ENCODE measurements around the gene PGAP2.
"Not testable (repeated sequence)": the region's sequence is repeated elsewhere in the genome, so short reads cannot be mapped to it uniquely, and the experiment has no call there.

Gene PGAP2

GRCh38 chr11:3854977-3855807 is 46.8 kb downstream of the PGAP2 start, which contains the start of gene STIM1:
TSS of gene STIM1 (plus strand) at chr11:3855664. CDS start at chr11:3856271, 607 bp downstream.
- peak; percentile 89 for DNase-seq (ENCODE audit: low read depth, low spot score)
- WGBS (ENCODE audit: insufficient coverage, insufficient read length): no CpG with 5 or more reads among the region's 87 CpGs
- Histone ChIP-seq H3K9me3 (ENCODE audit: control insufficient read depth, insufficient read depth, low read length) (no peaks in the 10 kb centered on the region), H3K27ac (ENCODE audit: low read length) (no peak within 1 kb of the TSS), H3K36me3 (ENCODE audit: control insufficient read depth, insufficient read depth, low read length) (no peaks in the 10 kb centered on the region), H3K27me3 (ENCODE audit: control insufficient read depth, insufficient read depth, low read length) (no peaks in the 10 kb centered on the region; the same call in 1 of the 2 replicates), H3K4me3 (ENCODE audit: low read length) (peak within 1 kb of the TSS; percentile 80), H3K4me1 (ENCODE audit: control insufficient read depth, insufficient read depth, low read length) (peaks cover 6% of the 10 kb centered on the region; the same call in 1 of the 2 replicates)

DNA sequence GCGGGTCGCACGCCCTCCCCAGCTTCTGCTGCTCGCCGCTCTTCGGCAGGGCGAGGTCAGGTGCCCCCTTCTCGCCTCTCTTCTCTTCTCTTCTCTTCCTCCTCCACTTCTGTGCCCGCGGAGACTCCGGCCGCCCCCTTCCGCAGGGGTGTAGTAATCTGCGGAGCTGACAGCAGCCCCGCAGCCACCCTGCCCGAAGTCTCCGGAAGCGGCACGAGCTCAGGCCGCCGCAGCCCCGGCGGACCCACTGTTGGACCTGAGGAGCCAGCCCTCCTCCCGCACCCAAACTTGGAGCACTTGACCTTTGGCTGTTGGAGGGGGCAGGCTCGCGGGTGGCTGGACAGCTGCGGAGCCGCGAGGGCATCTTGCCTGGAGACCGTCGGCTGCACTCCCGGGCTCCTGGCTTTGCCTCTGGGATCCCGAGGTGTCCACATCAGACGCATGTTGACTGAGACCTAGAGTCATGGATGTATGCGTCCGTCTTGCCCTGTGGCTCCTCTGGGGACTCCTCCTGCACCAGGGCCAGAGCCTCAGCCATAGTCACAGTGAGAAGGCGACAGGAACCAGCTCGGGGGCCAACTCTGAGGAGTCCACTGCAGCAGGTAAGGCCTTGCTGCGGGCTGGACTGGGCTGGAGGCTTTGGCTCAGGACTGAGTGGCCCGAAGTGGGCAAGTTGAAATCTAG is 47.6 kb downstream of the PGAP2 start:
- Histone ChIP-seq H3K4me3 (ENCODE audit: low read length) (peak overlapping the region; percentile 80; the same call in 1 of the 2 replicates), H3K27me3 (ENCODE audit: control insufficient read depth, insufficient read depth, low read length) (no peaks in the 10 kb centered on the region; the same call in 1 of the 2 replicates), H3K36me3 (ENCODE audit: control insufficient read depth, insufficient read depth, low read length) (no peaks in the 10 kb centered on the region), H3K9me3 (ENCODE audit: control insufficient read depth, insufficient read depth, low read length) (no peaks in the 10 kb centered on the region), H3K27ac (ENCODE audit: low read length) (no peak overlapping the region), H3K4me1 (ENCODE audit: control insufficient read depth, insufficient read depth, low read length) (peaks cover 6% of the 10 kb centered on the region; the same call in 1 of the 2 replicates)
- no peak for DNase-seq (ENCODE audit: low read depth, low spot score)
- no CpG with 5 or more reads among the region's 40 CpGs for WGBS (ENCODE audit: insufficient coverage, insufficient read length)

- no peaks in the 10 kb centered on the region for H3K36me3 ChIP-seq (ENCODE audit: control insufficient read depth, insufficient read depth, low read length)
- no peaks in the 10 kb centered on the region for H3K9me3 ChIP-seq (ENCODE audit: control insufficient read depth, insufficient read depth, low read length)
- H3K4me1 ChIP-seq (ENCODE audit: control insufficient read depth, insufficient read depth, low read length): peaks cover 6% of the 10 kb centered on the region; the same call in 1 of the 2 replicates
Observed at GRCh38 chr11:3856856-3857553, 48.6 kb downstream of the PGAP2 start.

DNA sequence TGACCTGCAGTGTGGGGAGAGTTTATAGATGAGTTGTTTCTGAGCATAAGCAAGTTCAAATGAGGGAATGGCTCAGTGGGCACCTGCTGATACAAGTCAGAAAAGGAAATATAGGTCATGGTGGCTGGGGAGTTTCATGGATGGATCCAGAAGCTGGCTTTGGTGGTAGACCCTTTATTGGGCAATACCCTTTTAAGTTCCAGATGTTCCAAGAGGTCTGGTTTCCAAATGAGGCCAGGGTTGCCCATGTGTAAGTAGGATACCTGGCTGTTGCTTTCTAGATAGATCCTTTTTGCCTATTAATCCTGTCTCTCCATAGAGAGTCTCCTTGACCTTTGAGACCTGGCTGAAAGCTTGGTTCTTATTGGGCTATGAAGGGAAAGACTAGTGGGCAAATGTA is 49.3 kb downstream of the PGAP2 start:
- Histone ChIP-seq H3K9me3 (ENCODE audit: control insufficient read depth, insufficient read depth, low read length) (no peaks in the 10 kb centered on the region), H3K36me3 (ENCODE audit: control insufficient read depth, insufficient read depth, low read length) (no peaks in the 10 kb centered on the region), H3K4me3 (ENCODE audit: low read length) (no peak overlapping the region), H3K4me1 (ENCODE audit: control insufficient read depth, insufficient read depth, low read length) (peaks cover 7% of the 10 kb centered on the region; the same call in 1 of the 2 replicates), H3K27ac (ENCODE audit: low read length) (no peak overlapping the region), H3K27me3 (ENCODE audit: control insufficient read depth, insufficient read depth, low read length) (no peaks in the 10 kb centered on the region; the same call in 1 of the 2 replicates)
- no peak for DNase-seq (ENCODE audit: low read depth, low spot score)

More at GRCh38 chr11:3856856-3857553, 48.6 kb downstream of the PGAP2 start:
- no peaks in the 10 kb centered on the region; the same call in 1 of the 2 replicates for H3K27me3 ChIP-seq (ENCODE audit: control insufficient read depth, insufficient read depth, low read length)
- H3K4me3 ChIP-seq (ENCODE audit: low read length): no peak overlapping the region
- H3K27ac ChIP-seq (ENCODE audit: low read length): no peak overlapping the region
- no CpG with 5 or more reads among the region's 5 CpGs for WGBS (ENCODE audit: insufficient coverage, insufficient read length)
- DNase-seq (ENCODE audit: low read depth, low spot score): no peak

DNA sequence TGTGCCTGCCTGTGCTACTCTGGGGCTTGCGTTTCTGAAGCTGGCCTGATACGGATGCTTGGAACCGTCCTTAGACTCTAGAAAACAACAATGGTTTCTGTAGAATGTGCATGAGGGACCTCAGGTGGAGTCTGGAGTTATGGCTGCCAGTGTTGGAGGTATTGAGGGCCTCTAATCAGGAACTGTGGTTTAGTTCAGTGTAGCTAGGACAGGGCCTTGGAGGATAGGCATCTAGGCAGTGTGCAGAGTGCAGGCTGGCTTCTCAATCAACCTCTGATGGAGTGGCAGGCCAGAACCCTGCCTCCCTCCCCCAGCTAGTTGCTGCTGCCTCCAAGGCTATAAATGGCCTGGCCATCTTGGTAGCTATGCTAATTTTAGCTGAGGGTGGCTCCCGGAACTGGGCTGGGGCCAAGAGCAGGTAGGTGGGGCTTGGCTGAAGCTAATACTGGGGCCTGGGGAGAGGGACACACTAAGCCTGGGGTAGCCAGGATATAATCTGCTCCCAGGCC is 51.1 kb downstream of the PGAP2 start:
- Histone ChIP-seq H3K27me3 (ENCODE audit: control insufficient read depth, insufficient read depth, low read length) (no peaks in the 10 kb centered on the region; the same call in 1 of the 2 replicates), H3K9me3 (ENCODE audit: control insufficient read depth, insufficient read depth, low read length) (no peaks in the 10 kb centered on the region), H3K27ac (ENCODE audit: low read length) (no peak overlapping the region), H3K4me1 (ENCODE audit: control insufficient read depth, insufficient read depth, low read length) (peaks cover 7% of the 10 kb centered on the region; the same call in 1 of the 2 replicates), H3K36me3 (ENCODE audit: control insufficient read depth, insufficient read depth, low read length) (no peaks in the 10 kb centered on the region), H3K4me3 (ENCODE audit: low read length) (no peak overlapping the region)
- no peak for DNase-seq (ENCODE audit: low read depth, low spot score)
- WGBS (ENCODE audit: insufficient coverage, insufficient read length): no CpG with 5 or more reads among the region's 4 CpGs

GRCh38 chr11:3860375-3860774 is 52.0 kb downstream of the PGAP2 start:
- Histone ChIP-seq H3K4me3 (ENCODE audit: low read length) (no peak overlapping the region), H3K27me3 (ENCODE audit: control insufficient read depth, insufficient read depth, low read length) (no peaks in the 10 kb centered on the region; the same call in 1 of the 2 replicates), H3K9me3 (ENCODE audit: control insufficient read depth, insufficient read depth, low read length) (no peaks in the 10 kb centered on the region), H3K36me3 (ENCODE audit: control insufficient read depth, insufficient read depth, low read length) (no peaks in the 10 kb centered on the region), H3K4me1 (ENCODE audit: control insufficient read depth, insufficient read depth, low read length) (peaks cover 6% of the 10 kb centered on the region; the same call in 1 of the 2 replicates), H3K27ac (ENCODE audit: low read length) (no peak overlapping the region)
- WGBS (ENCODE audit: insufficient coverage, insufficient read length): no CpG with 5 or more reads among the region's 2 CpGs
- no peak for DNase-seq (ENCODE audit: low read depth, low spot score)

- not testable (repeated sequence) for H3K27ac ChIP-seq (ENCODE audit: low read length); H3K36me3 ChIP-seq (ENCODE audit: control insufficient read depth, insufficient read depth, low read length); H3K9me3 ChIP-seq (ENCODE audit: control insufficient read depth, insufficient read depth, low read length); H3K4me1 ChIP-seq (ENCODE audit: control insufficient read depth, insufficient read depth, low read length); H3K27me3 ChIP-seq (ENCODE audit: control insufficient read depth, insufficient read depth, low read length); DNase-seq (ENCODE audit: low read depth, low spot score); H3K4me3 ChIP-seq (ENCODE audit: low read length)
- WGBS (ENCODE audit: insufficient coverage, insufficient read length): no CpG with 5 or more reads among the region's 4 CpGs
Observed at GRCh38 chr11:3860898-3861393, 52.6 kb downstream of the PGAP2 start.

- no peaks in the 10 kb centered on the region for H3K9me3 ChIP-seq (ENCODE audit: control insufficient read depth, insufficient read depth, low read length)
- H3K4me3 ChIP-seq (ENCODE audit: low read length): no peak overlapping the region
- H3K36me3 ChIP-seq (ENCODE audit: control insufficient read depth, insufficient read depth, low read length): no peaks in the 10 kb centered on the region
- WGBS (ENCODE audit: insufficient coverage, insufficient read length): no CpG with 5 or more reads among the region's 1 CpG
- no peak overlapping the region for H3K27ac ChIP-seq (ENCODE audit: low read length)
- no peak for DNase-seq (ENCODE audit: low read depth, low spot score)
- H3K27me3 ChIP-seq (ENCODE audit: control insufficient read depth, insufficient read depth, low read length): no peaks in the 10 kb centered on the region; the same call in 1 of the 2 replicates
- H3K4me1 ChIP-seq (ENCODE audit: control insufficient read depth, insufficient read depth, low read length): peaks cover 5% of the 10 kb centered on the region; the same call in 1 of the 2 replicates
Observed at GRCh38 chr11:3861683-3862082, 53.3 kb downstream of the PGAP2 start.

GRCh38 chr11:3865388-3866193 is 57.2 kb downstream of the PGAP2 start:
- no CpG with 5 or more reads among the region's 3 CpGs for WGBS (ENCODE audit: insufficient coverage, insufficient read length)
- Histone ChIP-seq H3K27me3 (ENCODE audit: control insufficient read depth, insufficient read depth, low read length) (no peaks in the 10 kb centered on the region; the same call in 1 of the 2 replicates), H3K36me3 (ENCODE audit: control insufficient read depth, insufficient read depth, low read length) (no peaks in the 10 kb centered on the region), H3K4me3 (ENCODE audit: low read length) (no peak overlapping the region), H3K9me3 (ENCODE audit: control insufficient read depth, insufficient read depth, low read length) (no peaks in the 10 kb centered on the region), H3K4me1 (ENCODE audit: control insufficient read depth, insufficient read depth, low read length) (peaks cover 3% of the 10 kb centered on the region; the same call in 1 of the 2 replicates), H3K27ac (ENCODE audit: low read length) (no peak overlapping the region)
- DNase-seq (ENCODE audit: low read depth, low spot score): no peak
